Mesenchymal stem cell (in vitro differentiated cells and primary cell): ENCODE results near the gene CORO2B.

ENCODE experiments used
- DNase-seq: peaks from one replicate; pipeline ENCODE4 v3.0.0-alpha.2; 2013
- H2AFZ ChIP-seq: one replicate; pipeline ENCODE4 v1.6.1; 2013; ENCODE audit warnings: low read depth, mild to moderate bottlenecking, control low read depth, inconsistent platforms, low read length, moderate library complexity
- H2AK5ac ChIP-seq: 2 replicates; pipeline ENCODE4 v1.6.1; 2013; ENCODE audit warnings: low read length, moderate library complexity, mild to moderate bottlenecking, inconsistent platforms; ENCODE audit not compliant: severe bottlenecking
- H2BK120ac ChIP-seq: one replicate; pipeline ENCODE4 v1.6.1; 2013; ENCODE audit warnings: low read depth, mild to moderate bottlenecking, inconsistent platforms, low read length, moderate library complexity
- H2BK12ac ChIP-seq, 2 experiments: one replicate each; pipeline ENCODE4 v1.6.1; 2013; ENCODE audit warnings: inconsistent platforms in 2 of 2, low read length in 2 of 2, mild to moderate bottlenecking in 2 of 2, moderate library complexity in 2 of 2, control low read depth in 1 of 2
- H2BK15ac ChIP-seq: one replicate; pipeline ENCODE4 v1.6.1; 2013; ENCODE audit warnings: mild to moderate bottlenecking, low read depth, inconsistent platforms; ENCODE audit not compliant: poor library complexity, severe bottlenecking
- H2BK5ac ChIP-seq: 2 replicates; pipeline ENCODE4 v1.6.1; 2013; ENCODE audit warnings: low read depth, mild to moderate bottlenecking, low read length, control low read depth, inconsistent platforms; ENCODE audit not compliant: poor library complexity, severe bottlenecking
- H3K14ac ChIP-seq, 2 experiments: one replicate each; pipeline ENCODE4 v1.6.1; 2013; ENCODE audit warnings: inconsistent platforms in 2 of 2, low read length in 2 of 2, control low read depth in 1 of 2, mild to moderate bottlenecking in 1 of 2, moderate library complexity in 1 of 2
- H3K18ac ChIP-seq, 2 experiments: one replicate each; pipeline ENCODE4 v1.6.1; 2013; ENCODE audit warnings: inconsistent platforms in 2 of 2, low read length in 2 of 2, control low read depth in 1 of 2, low read depth in 1 of 2, mild to moderate bottlenecking in 1 of 2
- H3K23ac ChIP-seq, 2 experiments: one replicate each; pipeline ENCODE4 v1.6.1; 2013; ENCODE audit warnings: inconsistent platforms in 2 of 2, low read length in 2 of 2, mild to moderate bottlenecking in 2 of 2, moderate library complexity in 2 of 2, control low read depth in 1 of 2
- H3K27ac ChIP-seq: 2 replicates; pipeline ENCODE4 v1.5.1; 2013; ENCODE audit warnings: mild to moderate bottlenecking, moderate library complexity, low read length, control low read depth, inconsistent platforms; ENCODE audit not compliant: poor library complexity, severe bottlenecking
- H3K27me3 ChIP-seq, 2 experiments: 2 replicates each; pipeline versions ENCODE4 v1.6.1 to v1.7.0; 2013; ENCODE audit warnings: low read length in 2 of 2, mild to moderate bottlenecking in 2 of 2, moderate library complexity in 2 of 2, control low read depth in 1 of 2, inconsistent platforms in 1 of 2; ENCODE audit not compliant: control insufficient read depth in 1 of 2, insufficient read depth in 1 of 2
- H3K36me3 ChIP-seq, 2 experiments: 2 replicates each; pipeline versions ENCODE4 v1.6.1 to v1.7.0; 2013; ENCODE audit warnings: low read length in 2 of 2, control low read depth in 1 of 2, inconsistent platforms in 1 of 2, low read depth in 1 of 2, mild to moderate bottlenecking in 1 of 2; ENCODE audit not compliant: insufficient read depth in 2 of 2, control insufficient read depth in 1 of 2
- H3K4ac ChIP-seq, 2 experiments: one replicate each; pipeline ENCODE4 v1.6.1; 2013; ENCODE audit warnings: inconsistent platforms in 2 of 2, low read length in 2 of 2, mild to moderate bottlenecking in 2 of 2, moderate library complexity in 2 of 2, control low read depth in 1 of 2, low read depth in 1 of 2
- H3K4me1 ChIP-seq: 2 replicates; pipeline ENCODE4 v1.6.1; 2013; ENCODE audit warnings: low read depth, low read length, control low read depth; ENCODE audit not compliant: control insufficient read depth, insufficient read depth
- H3K4me2 ChIP-seq: 2 replicates; pipeline ENCODE4 v1.6.1; 2013; ENCODE audit warnings: low read length, mild to moderate bottlenecking, inconsistent platforms; ENCODE audit not compliant: poor library complexity, severe bottlenecking
- H3K4me3 ChIP-seq, 2 experiments: 2 replicates each; pipeline versions ENCODE4 v1.5.1 to v1.7.0; 2013; ENCODE audit warnings: low read length in 2 of 2, mild to moderate bottlenecking in 2 of 2, control low read depth in 1 of 2, low read depth in 1 of 2; ENCODE audit not compliant: insufficient read depth in 1 of 2
- H3K79me1 ChIP-seq: replicated peaks from 2 replicates; pipeline ENCODE4 v1.6.1; 2013; ENCODE audit warnings: mild to moderate bottlenecking, control low read depth, low read length, inconsistent platforms; ENCODE audit not compliant: poor library complexity, severe bottlenecking
- H3K9ac ChIP-seq: 2 replicates; pipeline ENCODE4 v1.7.0; 2013; ENCODE audit warnings: mild to moderate bottlenecking, low read length, moderate library complexity
- H3K9me3 ChIP-seq: 2 replicates; pipeline ENCODE4 v1.7.0; 2013; ENCODE audit warnings: mild to moderate bottlenecking, low read length; ENCODE audit not compliant: control insufficient read depth
- H4K8ac ChIP-seq: one replicate; pipeline ENCODE4 v1.6.1; 2013; ENCODE audit warnings: inconsistent platforms, mild to moderate bottlenecking, low read length, moderate library complexity
- H4K91ac ChIP-seq: one replicate; pipeline ENCODE4 v1.6.1; 2013; ENCODE audit warnings: mild to moderate bottlenecking, low read length, inconsistent platforms
- WGBS: methylation state at CpG from one replicate; pipeline ENCODE4 v1.1.7; 2013; ENCODE audit warnings: mixed read lengths; 5-methylcytosine and 5-hydroxymethylcytosine counted together

The CORO2B gene

GRCh38 chr15:68610825-68611224 lies 32.0 kb downstream of the CORO2B start:
- Histone ChIP-seq H4K91ac (no peak overlapping the region), H3K4ac (peak overlapping the region in 1 of 2 experiments; percentile 28), H2BK5ac (no peak overlapping the region), H3K18ac (no peak overlapping the region), H3K4me3 (no peak overlapping the region), H3K9me3 (peaks cover 3% of the 10 kb centered on the region), H3K27me3 (no peaks in the 10 kb centered on the region), H3K36me3 (peaks cover 0 to 7% of the 10 kb centered on the region in 2 experiments), H3K23ac (no peak overlapping the region), H2BK12ac (no peak overlapping the region), H3K27ac (no peak overlapping the region), H3K79me1 (peaks cover 33% of the 10 kb centered on the region), H2BK120ac (no peak overlapping the region), H2AFZ (no peak overlapping the region), H3K14ac (no peak overlapping the region), H3K9ac (no peak overlapping the region), H2BK15ac (no peak overlapping the region), H3K4me1 (peaks cover 35% of the 10 kb centered on the region), H2AK5ac (no peak overlapping the region), H4K8ac (no peak overlapping the region), H3K4me2 (no peak overlapping the region)
- WGBS, result 91% methylated on average over 1 of the region's 8 CpGs
- peak; percentile 78 for DNase-seq

DNA sequence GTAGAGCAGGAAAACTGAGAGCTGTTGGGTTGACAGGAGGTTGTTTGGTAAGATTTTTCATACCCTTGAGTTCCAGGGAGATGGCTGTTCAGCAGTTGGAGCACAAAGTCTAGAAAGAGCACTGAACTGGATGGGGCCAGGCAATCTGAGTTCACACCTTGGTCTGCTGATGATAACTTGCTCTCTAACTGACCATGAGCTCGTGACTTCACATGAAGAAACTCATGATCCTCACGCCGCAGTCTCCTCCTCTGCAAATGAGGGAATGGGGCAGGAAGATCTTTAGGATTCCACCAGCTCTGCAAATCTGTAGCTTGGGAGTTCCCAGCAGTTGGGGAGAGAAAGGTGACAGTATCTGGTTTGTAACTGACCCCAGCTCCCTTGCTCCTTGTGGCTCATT lies 33.7 kb downstream of the CORO2B start:
- WGBS, result 93% methylated on average over 3 of the region's 3 CpGs
- Histone ChIP-seq H3K36me3 (no peaks in the 10 kb centered on the region), H2BK120ac (no peak overlapping the region), H3K23ac (no peak overlapping the region), H3K27ac (no peak overlapping the region), H3K18ac (no peak overlapping the region), H3K27me3 (no peaks in the 10 kb centered on the region), H4K91ac (peak overlapping the region; percentile 11), H3K9ac (no peak overlapping the region), H2BK5ac (no peak overlapping the region), H3K14ac (no peak overlapping the region), H2AK5ac (peak overlapping the region; percentile 15), H2BK15ac (no peak overlapping the region), H2BK12ac (no peak overlapping the region), H3K4me1 (peaks cover 44% of the 10 kb centered on the region), H3K9me3 (no peaks in the 10 kb centered on the region), H2AFZ (no peak overlapping the region), H3K4me3 (no peak overlapping the region), H3K4me2 (no peak overlapping the region), H3K4ac (no peak overlapping the region), H3K79me1 (peaks cover 22% of the 10 kb centered on the region), H4K8ac (peak overlapping the region; percentile 16)
- no peak for DNase-seq

- H2AK5ac ChIP-seq, result no peak overlapping the region
- no peaks in the 10 kb centered on the region for H3K27me3 ChIP-seq
- H3K23ac ChIP-seq, result no peak overlapping the region
- no peak overlapping the region for H3K4me3 ChIP-seq
- peak overlapping the region; percentile 16 for H4K8ac ChIP-seq
- no peak overlapping the region for H2BK5ac ChIP-seq
- no peaks in the 10 kb centered on the region for H3K36me3 ChIP-seq
- no peak overlapping the region for H4K91ac ChIP-seq
- no peak overlapping the region for H3K4ac ChIP-seq
- no peak for DNase-seq
- no peak overlapping the region for H3K14ac ChIP-seq
- no peaks in the 10 kb centered on the region for H3K9me3 ChIP-seq
- 97% methylated on average over 4 of the region's 6 CpGs for WGBS
- H3K9ac ChIP-seq, result no peak overlapping the region
- no peak overlapping the region for H3K27ac ChIP-seq
- no peak overlapping the region for H2BK120ac ChIP-seq
- H2BK15ac ChIP-seq, result no peak overlapping the region
- H2BK12ac ChIP-seq, result no peak overlapping the region
- peaks cover 40% of the 10 kb centered on the region for H3K4me1 ChIP-seq
- no peak overlapping the region for H3K4me2 ChIP-seq
- H2AFZ ChIP-seq, result no peak overlapping the region
- peaks cover 18% of the 10 kb centered on the region for H3K79me1 ChIP-seq
- no peak overlapping the region for H3K18ac ChIP-seq
Measured at GRCh38 chr15:68612979-68613740, 34.4 kb downstream of the CORO2B start.

- peak overlapping the region; percentile 74 for H3K27ac ChIP-seq
- no peak overlapping the region for H2BK15ac ChIP-seq
- H4K8ac ChIP-seq, result peak overlapping the region; percentile 96
- peak overlapping the region in 1 of 2 experiments; percentile 14 for H3K14ac ChIP-seq
- no peak overlapping the region for H2AFZ ChIP-seq
- H3K27me3 ChIP-seq, result no peaks in the 10 kb centered on the region
- H3K9ac ChIP-seq, result peak overlapping the region; percentile 73
- H3K4ac ChIP-seq, result peak overlapping the region; percentile 41 to 74
- no peak overlapping the region for H2BK5ac ChIP-seq
- H2BK12ac ChIP-seq, result peak overlapping the region; percentile 0 to 93
- peak overlapping the region; percentile 76 for H2BK120ac ChIP-seq
- peak overlapping the region; percentile 3 for H2AK5ac ChIP-seq
- peak overlapping the region; percentile 34 for H3K4me2 ChIP-seq
- H3K79me1 ChIP-seq, result peaks cover 20% of the 10 kb centered on the region
- DNase-seq, result peak; percentile 48
- peaks cover 32% of the 10 kb centered on the region for H3K4me1 ChIP-seq
- H3K18ac ChIP-seq, result peak overlapping the region; percentile 18 to 92
- 36% methylated on average over 16 of the region's 17 CpGs for WGBS
- peak overlapping the region; percentile 81 for H4K91ac ChIP-seq
- peak overlapping the region in 1 of 2 experiments; percentile 26 for H3K4me3 ChIP-seq
- H3K23ac ChIP-seq, result no peak overlapping the region
- no peaks in the 10 kb centered on the region for H3K9me3 ChIP-seq
- H3K36me3 ChIP-seq, result no peaks in the 10 kb centered on the region
Measured at GRCh38 chr15:68614286-68615035, 35.7 kb downstream of the CORO2B start.
